ENCODE results near the gene MAPT.

DNA sequence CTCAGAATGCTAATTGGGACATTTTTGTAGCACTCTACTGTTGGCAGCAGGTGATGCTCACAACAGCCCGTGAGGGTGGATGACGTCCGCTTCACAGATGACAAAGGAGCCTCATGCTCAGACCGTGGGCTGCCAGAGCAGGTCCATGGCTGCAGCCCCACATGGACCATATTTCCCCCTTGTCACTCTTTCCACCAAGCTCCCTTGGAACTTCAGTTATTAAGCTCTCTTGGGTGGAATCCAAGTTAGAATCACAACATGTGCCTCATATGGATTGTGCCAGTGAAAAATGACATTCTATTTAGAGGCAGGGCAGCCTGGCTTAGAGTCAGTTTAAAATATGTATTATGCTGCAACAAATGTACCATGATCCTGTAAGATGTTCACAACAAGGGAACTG lies 71.5 kb downstream of the MAPT start:
- TF ChIP-seq, protein P1, sequence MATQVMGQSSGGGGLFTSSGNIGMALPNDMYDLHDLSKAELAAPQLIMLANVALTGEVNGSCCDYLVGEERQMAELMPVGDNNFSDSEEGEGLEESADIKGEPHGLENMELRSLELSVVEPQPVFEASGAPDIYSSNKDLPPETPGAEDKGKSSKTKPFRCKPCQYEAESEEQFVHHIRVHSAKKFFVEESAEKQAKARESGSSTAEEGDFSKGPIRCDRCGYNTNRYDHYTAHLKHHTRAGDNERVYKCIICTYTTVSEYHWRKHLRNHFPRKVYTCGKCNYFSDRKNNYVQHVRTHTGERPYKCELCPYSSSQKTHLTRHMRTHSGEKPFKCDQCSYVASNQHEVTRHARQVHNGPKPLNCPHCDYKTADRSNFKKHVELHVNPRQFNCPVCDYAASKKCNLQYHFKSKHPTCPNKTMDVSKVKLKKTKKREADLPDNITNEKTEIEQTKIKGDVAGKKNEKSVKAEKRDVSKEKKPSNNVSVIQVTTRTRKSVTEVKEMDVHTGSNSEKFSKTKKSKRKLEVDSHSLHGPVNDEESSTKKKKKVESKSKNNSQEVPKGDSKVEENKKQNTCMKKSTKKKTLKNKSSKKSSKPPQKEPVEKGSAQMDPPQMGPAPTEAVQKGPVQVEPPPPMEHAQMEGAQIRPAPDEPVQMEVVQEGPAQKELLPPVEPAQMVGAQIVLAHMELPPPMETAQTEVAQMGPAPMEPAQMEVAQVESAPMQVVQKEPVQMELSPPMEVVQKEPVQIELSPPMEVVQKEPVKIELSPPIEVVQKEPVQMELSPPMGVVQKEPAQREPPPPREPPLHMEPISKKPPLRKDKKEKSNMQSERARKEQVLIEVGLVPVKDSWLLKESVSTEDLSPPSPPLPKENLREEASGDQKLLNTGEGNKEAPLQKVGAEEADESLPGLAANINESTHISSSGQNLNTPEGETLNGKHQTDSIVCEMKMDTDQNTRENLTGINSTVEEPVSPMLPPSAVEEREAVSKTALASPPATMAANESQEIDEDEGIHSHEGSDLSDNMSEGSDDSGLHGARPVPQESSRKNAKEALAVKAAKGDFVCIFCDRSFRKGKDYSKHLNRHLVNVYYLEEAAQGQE (IDR thresholded peaks at IDR 0.05; ENCODE audit: low read depth), result no peak
- TF ChIP-seq, protein P2, sequence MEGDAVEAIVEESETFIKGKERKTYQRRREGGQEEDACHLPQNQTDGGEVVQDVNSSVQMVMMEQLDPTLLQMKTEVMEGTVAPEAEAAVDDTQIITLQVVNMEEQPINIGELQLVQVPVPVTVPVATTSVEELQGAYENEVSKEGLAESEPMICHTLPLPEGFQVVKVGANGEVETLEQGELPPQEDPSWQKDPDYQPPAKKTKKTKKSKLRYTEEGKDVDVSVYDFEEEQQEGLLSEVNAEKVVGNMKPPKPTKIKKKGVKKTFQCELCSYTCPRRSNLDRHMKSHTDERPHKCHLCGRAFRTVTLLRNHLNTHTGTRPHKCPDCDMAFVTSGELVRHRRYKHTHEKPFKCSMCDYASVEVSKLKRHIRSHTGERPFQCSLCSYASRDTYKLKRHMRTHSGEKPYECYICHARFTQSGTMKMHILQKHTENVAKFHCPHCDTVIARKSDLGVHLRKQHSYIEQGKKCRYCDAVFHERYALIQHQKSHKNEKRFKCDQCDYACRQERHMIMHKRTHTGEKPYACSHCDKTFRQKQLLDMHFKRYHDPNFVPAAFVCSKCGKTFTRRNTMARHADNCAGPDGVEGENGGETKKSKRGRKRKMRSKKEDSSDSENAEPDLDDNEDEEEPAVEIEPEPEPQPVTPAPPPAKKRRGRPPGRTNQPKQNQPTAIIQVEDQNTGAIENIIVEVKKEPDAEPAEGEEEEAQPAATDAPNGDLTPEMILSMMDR (IDR thresholded peaks at IDR 0.05 in 2 of 3, conservative IDR thresholded peaks at IDR 0.05 in 1 of 3; ENCODE audit: borderline replicate concordance in 1 of 3, insufficient read depth in 1 of 3, low read depth in 2 of 3, low read length in 2 of 3), result no peak
- no peak for TF ChIP-seq EZH2phosphoT487 (IDR thresholded peaks at IDR 0.05; ENCODE audit: borderline replicate concordance)
- no peak for TF ChIP-seq YY1 (IDR thresholded peaks at IDR 0.05; ENCODE audit: extremely low read depth, insufficient replicate concordance, low read depth, low read length)
- no peak for TF ChIP-seq POLR2AphosphoS5 (IDR thresholded peaks at IDR 0.05; ENCODE audit: low read depth, low read length)
- no peak for TF ChIP-seq EZH2 (IDR thresholded peaks at IDR 0.05)
- no peak for TF ChIP-seq SRF (IDR thresholded peaks at IDR 0.05; ENCODE audit: low read depth)
- no peak for TF ChIP-seq ZNF274 (IDR thresholded peaks at IDR 0.05; ENCODE audit: low read depth, low read length)
- TF ChIP-seq, protein P3, sequence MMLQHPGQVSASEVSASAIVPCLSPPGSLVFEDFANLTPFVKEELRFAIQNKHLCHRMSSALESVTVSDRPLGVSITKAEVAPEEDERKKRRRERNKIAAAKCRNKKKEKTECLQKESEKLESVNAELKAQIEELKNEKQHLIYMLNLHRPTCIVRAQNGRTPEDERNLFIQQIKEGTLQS (IDR thresholded peaks at IDR 0.05), result no peak
- no peak for TF ChIP-seq ZFX (IDR thresholded peaks at IDR 0.05)
- no peak for TF ChIP-seq FOSL1 (IDR thresholded peaks at IDR 0.05; ENCODE audit: low read depth)
- no peak for TF ChIP-seq POLR2A (IDR thresholded peaks at IDR 0.05; ENCODE audit: borderline replicate concordance, extremely low read depth, insufficient read depth, insufficient read length)
- TF ChIP-seq, protein P4, sequence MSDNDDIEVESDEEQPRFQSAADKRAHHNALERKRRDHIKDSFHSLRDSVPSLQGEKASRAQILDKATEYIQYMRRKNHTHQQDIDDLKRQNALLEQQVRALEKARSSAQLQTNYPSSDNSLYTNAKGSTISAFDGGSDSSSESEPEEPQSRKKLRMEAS (IDR thresholded peaks at IDR 0.05), result no peak
- TF ChIP-seq TCF7L2 (IDR thresholded peaks at IDR 0.05; ENCODE audit: borderline replicate concordance, extremely low read depth, insufficient read depth, insufficient read length), result no peak

All from HCT116 (cell line).